ENCODE results near the gene CFAP45. TPM values are rescaled to one million over a fixed set of nuclear protein-coding genes. Genes with fewer than 3 reads are reported as not detected.
A peak's percentile ranks its signal among the peaks of the same experiment; 100 is the strongest.

Gene CFAP45
- total RNA-seq, 1 donor from 2014 or later: not detected

GRCh38 chr1:159857889-159858288, 42.1 kb downstream of the CFAP45 start:
- ATAC-seq (no peak), DNase-seq (ENCODE audit: low spot score) (no peak)

DNA sequence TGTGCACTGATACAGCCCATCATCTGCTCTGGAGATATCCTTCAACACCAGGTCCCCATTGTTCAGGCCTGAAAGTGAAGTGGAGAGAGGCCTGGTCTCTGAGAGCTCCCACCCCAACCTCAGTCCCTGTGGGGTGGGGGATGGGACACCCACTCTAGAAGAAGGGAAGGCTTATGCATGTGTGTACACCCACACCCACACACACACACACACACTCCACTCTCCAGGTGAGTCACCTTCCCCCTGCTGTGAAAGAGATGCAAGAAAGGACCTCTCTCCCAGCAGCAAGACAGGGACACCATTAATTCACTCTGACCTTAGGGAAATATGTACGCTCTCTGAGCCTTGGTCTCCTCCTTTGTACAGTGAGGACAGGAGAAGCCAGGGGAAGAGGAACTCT, 43.4 kb downstream of the CFAP45 start:
- DNase-seq (ENCODE audit: low spot score): no peak
- ATAC-seq: no peak

- ATAC-seq (no peak), DNase-seq (ENCODE audit: low spot score) (no peak)
Observed at GRCh38 chr1:159855709-159856108, 44.3 kb downstream of the CFAP45 start.

DNA sequence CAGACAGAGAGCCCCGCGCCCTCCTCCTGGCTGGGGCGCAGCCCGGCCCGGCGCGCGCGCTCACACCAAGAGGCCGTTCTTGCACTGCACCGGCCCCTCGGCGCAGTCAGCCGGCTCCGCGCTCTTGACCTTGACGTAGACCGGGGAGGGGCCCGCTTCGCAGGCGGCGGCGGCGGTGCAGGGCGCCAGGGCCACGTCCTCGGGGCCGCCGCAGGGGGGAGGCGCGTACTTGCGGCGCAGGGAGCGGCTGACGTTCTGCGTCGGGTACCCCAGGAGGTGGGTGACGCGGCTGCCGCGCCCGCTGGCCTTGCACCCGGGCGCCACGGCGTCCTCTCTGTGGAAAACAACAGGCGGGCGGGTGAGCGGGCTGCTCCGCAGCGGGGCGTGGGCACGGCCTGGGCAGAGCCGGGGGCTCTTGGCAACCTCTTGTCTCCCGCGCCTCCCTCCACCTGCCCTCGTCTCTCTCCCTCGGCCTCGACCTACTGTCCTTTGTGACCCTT, 45.2 kb downstream of the CFAP45 start:
- ATAC-seq (peak; percentile 84), DNase-seq (ENCODE audit: low spot score) (peak; percentile 66)

DNA sequence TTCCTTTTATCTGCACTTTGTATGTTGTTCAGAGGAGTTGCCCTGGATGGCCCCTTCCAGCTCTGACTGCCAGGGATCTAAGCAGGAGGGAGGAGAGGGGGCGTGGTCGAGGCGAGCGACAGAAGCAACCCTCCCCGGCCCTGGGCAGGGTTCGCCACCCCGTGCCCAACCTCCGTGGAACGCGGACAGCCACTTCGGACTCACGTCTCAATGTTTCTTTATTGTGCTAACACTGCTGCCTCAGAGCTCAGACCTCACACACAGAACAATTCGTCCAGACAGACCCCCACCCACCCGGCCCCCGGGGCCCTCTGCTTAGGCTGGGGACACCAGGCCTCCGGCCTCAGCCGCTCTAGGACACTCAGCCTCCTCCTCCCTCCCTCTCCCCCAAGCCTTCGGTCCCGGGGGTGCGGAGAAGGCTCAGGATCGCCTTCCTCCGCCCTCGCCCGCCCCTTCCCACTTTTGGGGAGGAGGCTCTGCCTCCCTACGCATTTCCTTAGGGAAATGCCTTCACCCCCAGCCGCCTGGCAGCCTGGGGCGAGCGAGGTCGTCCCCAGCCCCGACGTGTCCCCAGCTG, 45.8 kb downstream of the CFAP45 start:
- ATAC-seq (peak; percentile 88), DNase-seq (ENCODE audit: low spot score) (peak; percentile 63)

- ATAC-seq (no peak), DNase-seq (ENCODE audit: low spot score) (no peak)
Observed at GRCh38 chr1:159853417-159854115, 46.4 kb downstream of the CFAP45 start.

DNA sequence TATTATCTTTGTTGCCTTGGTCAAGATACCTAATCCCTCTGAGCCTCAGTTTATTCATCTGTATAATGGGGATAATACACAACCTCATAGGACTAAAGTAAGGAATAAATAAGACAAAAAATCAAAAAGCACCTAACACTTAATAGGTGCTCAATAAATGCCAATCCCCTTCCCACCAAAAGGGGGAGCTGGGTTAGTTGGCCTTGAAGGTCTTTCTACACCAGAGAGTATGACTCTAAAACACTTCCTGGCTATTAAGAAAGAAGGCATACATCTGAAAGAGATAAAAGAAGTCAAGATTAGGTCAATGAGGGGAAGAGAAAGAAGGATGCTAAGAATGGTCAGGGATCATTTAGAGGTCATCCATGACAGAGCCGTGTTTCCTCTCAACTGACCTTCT, 48.6 kb downstream of the CFAP45 start:
- no peak for DNase-seq (ENCODE audit: low spot score)
- no peak for ATAC-seq

DNA sequence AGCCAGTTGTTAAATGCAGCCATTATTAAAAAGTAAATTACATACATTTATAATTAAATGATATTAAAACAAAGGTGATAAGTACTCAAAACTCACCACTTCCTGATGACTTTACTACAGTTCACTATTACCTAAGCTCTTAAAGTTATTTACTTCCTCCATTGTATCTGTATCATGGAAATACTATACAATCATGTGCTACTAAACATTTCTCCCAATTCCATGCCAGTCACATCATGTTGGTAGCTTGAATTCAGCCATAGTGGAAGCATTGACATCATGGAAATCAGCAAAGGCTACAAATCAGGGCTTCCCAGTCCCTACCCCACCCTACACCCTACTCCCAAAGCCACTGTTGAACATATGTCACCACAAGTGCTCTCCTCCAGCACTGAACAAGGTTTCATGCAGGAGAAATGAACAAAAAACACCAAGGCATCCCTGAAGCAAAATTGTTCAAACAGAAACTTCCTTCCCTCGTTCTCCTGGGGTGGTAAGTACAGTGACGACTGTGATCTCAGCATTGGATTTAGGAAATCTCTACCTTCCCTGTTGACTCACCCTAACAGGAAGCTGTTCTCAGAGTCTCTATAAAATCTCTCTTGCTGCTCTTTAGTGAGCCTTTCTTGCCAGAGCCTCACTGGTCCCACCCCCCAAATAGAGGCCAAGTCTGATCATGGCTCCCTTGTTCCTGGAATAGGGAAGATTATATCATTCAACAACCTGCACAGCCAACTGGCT, 50.2 kb downstream of the CFAP45 start:
- no peak for ATAC-seq
- DNase-seq (ENCODE audit: low spot score): no peak

DNA sequence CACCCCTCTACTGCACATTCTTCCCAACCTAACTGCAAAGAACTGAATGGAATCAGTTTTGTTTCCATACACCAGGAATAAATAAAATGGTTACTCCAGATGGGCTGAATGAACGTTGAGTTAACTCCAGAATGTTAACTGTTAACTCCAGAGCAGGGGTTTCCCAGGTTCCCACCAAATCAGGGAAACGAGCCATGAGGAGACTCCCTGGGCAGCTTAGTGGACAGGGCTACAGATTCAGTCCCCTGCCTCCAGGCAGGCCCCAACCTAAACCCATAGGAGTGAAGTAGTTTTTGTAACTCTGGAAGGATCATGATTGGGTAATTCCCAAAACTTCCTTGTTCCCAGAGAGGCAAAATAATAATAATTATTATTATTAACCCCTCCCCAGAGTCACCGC, 51.6 kb downstream of the CFAP45 start:
- no peak for ATAC-seq
- DNase-seq (ENCODE audit: low spot score): no peak

- no peak for ATAC-seq
- no peak for DNase-seq (ENCODE audit: low spot score)
Observed at GRCh38 chr1:159847231-159847630, 52.7 kb downstream of the CFAP45 start.

DNA sequence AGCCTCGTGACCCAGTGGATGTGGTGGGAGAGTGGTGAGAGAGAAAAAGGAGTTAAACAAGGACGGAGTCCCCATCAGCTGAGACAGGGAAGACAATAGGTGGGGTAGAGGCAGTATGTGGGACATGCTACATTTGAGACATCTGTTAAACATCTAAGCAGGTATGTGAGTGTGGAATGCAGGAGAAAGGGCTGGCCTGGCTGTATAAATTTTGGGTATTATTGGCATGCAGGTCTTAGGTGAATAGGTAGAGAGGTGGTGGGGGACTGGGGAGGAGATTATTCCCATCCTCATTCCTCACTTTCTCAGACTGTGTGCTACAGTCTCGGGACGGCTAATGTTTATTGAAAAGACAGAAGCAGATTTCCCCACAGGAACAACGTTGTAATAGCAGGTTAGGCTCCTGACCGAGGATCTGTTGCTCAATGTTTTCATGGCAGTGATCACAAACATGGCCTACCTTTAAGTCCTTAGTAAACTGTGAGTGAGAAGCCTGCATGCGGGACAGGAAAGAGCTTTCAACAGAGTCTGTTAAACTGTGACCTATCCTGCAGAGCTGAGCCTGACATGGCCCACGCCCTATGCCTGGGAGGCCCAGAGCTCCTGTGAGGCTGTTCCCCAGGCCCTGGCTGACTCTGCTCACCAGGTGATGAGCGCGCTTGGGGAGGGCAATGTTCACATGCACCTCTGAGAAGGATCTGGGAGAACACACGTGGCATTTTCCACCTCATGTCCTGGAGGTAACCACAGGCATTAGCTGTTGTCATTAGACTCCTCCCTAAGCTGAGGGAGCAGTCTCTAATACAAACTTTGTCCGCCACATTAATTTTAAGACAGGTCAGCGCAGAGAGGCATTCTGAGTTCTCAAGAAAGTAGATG, 54.0 kb downstream of the CFAP45 start:
- DNase-seq (ENCODE audit: low spot score) (no peak), ATAC-seq (peak; percentile 91)

DNA sequence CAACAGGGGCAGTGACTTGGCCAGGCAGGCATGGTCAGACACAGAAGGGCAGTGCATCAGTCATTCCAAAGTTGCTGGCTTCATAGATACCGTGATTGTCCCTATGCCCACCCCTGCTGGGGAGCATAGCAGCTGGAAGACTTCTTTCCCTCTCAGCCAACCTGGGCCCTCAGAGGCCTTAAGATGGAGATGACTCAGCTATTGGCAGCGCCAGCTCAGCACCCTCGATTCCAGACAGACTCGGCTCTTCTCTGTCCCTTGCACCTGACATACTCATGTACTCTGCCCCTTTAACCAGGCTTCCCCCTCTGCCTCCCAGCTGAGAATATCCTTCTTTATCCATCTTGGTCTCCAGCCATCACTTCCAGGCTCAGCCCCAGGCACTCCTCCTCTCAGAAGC, 56.5 kb downstream of the CFAP45 start:
- no peak for ATAC-seq

GRCh38 chr1:159841749-159842148, 58.2 kb downstream of the CFAP45 start:
- DNase-seq (ENCODE audit: low spot score) (no peak), ATAC-seq (no peak)

More for the DNA sequence above, 56.5 kb downstream of the CFAP45 start:
- DNase-seq (ENCODE audit: low spot score): no peak

DNA sequence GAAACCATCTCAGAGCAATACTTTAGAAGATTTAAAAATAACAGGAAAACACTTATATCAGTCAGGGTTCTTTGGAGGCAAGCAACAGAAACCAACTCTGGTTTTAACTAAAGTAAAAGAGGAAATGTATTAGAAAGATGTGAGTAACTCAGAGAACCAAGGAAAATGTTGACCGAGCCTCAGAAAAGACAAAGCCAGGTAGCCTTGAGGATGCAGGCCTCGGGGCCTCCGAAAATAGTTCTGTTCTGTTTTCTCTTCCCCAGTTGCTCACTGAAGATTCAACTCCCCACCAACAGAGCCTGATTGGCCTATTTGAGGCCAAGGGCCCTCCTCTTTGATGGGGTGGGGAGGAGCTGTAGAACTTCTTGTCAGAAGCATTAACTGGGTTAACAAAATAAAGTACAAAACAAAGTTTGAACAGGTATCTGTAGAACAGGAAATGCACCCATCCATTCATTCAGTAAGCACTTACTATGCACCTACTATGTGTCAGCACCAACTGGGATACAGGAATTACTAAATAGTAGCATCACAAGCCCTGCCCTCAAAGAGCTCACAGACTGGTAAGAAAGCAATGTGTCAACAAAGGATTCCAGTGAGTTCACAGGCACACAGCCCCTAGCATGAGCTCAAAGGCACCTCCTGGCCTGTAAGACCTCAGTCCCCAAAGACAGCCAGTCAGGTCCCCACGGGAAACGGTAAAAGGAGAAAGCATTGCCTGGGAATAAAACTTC, 60.7 kb downstream of the CFAP45 start:
- DNase-seq (ENCODE audit: low spot score): no peak
- ATAC-seq: no peak

GRCh38 chr1:159838715-159839114, 61.2 kb downstream of the CFAP45 start:
- DNase-seq (ENCODE audit: low spot score): no peak
- ATAC-seq: no peak

GRCh38 chr1:159835862-159836525, 64.0 kb downstream of the CFAP45 start:
- ATAC-seq (no peak), DNase-seq (ENCODE audit: low spot score) (no peak)

DNA sequence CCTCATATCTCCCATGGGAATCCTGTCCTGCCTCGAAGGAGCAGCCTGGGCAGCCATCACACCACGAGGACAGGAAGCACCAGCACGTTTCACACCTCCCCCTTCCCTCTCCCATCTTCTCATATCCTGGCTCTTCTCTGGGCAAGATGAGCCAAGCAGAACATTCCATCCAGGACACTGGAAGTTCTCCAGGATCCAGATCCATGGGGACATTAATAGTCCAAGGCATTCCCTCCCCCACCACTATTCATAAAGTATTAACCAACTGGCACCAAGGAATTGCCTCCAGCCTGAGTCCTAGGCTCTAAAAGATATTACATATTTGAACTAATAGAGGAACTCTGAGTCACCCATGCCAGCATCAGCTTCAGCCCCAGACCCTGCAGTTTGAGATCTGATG, 64.6 kb downstream of the CFAP45 start:
- ATAC-seq: no peak

GRCh38 chr1:159832309-159832708, 67.7 kb downstream of the CFAP45 start:
- no peak for DNase-seq (ENCODE audit: low spot score)
- ATAC-seq: no peak

More for the DNA sequence above, 64.6 kb downstream of the CFAP45 start:
- DNase-seq (ENCODE audit: low spot score): no peak

DNA sequence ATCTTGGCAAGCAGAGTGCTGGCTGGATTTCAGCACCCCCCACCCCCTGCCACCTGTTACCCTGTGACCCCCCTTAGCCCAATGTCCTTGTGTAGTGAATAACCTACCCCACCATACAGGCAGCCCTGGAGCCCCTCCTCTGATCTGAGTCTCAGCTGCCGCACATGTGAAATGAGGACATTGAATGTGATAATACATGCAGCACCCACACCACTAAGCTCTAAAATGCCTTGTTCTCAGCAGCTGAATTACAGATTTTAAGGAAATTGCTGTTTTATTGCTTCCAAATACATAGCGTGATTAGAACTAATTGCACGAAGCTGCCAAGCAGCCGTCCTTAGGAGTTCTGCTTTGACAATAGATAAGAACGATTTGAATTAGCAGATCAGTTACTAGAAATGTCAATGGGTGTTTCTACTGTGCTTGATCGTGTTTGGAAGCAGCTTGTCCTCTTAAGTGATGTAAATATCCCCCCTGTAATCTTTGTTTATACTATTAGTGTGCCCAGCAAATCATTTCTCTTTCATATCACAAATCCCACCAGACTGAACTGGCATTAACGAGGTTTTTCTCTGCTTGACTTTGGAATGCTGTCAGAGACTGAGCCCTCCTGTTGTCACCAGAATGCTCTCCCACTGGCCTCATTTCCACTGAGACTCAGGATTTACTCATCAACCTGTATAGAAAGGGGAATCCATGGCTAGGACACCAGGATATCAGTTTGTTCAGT, 68.4 kb downstream of the CFAP45 start:
- DNase-seq (ENCODE audit: low spot score) (no peak), ATAC-seq (no peak)

Measured in left lobe of liver (tissue), 2 donors.